ENCODE data around the gene VSTM4. TPM values are rescaled to one million over a fixed set of nuclear protein-coding genes. Genes with fewer than 3 reads are reported as not detected.

Gene VSTM4
- total RNA-seq, 1 experiment from 2014 or later, result 0.13 TPM

GRCh38 chr10:48970654-48971053 lies 144.7 kb downstream of the VSTM4 start:
- Histone ChIP-seq H3K4me3 (ENCODE audit: low read depth in 2 of 2, low read length in 2 of 2) (no peak overlapping the region), H3K27me3 (ENCODE audit: control insufficient read depth, insufficient read depth, low read length) (peaks cover 2% of the 10 kb centered on the region; the same call in 1 of the 2 replicates), H3K36me3 (ENCODE audit: control insufficient read depth, insufficient read depth, low read length) (no peaks in the 10 kb centered on the region), H3K9me3 (ENCODE audit: control insufficient read depth, insufficient read depth, low read depth, low read length) (no peaks in the 10 kb centered on the region), H3K27ac (ENCODE audit: low read length) (no peak overlapping the region), H3K4me1 (ENCODE audit: control insufficient read depth, insufficient read depth, low read length) (no peaks in the 10 kb centered on the region)
- CTCF ChIA-PET, result no interaction called here
- POLR2A ChIA-PET, result no interaction called here
- no TSS peak for BruUV-seq (replicated peaks)
- intact Hi-C loops (cut with micrococcal nuclease; ENCODE audit: unreplicated experiment) (no loop called here), in situ Hi-C loops (cut with HindIII; ENCODE audit: low pct_unique_long_range_greater_than_20kb, low sequenced_read_pairs) (no loop called here)
- no peak for ATAC-seq
- no peak for DNase-seq (ENCODE audit: low read depth, low spot score)
- TF ChIP-seq SIN3A (IDR thresholded peaks at IDR 0.05; ENCODE audit: borderline replicate concordance, insufficient read depth, low read depth, low read length) (no peak), CTCF (IDR thresholded peaks at IDR 0.05) (no peak), POLR2AphosphoS5 (IDR thresholded peaks at IDR 0.05; ENCODE audit: low read depth, low read length) (no peak), TCF7L2 (IDR thresholded peaks at IDR 0.05; ENCODE audit: low read depth, low read length) (no peak), REST (IDR thresholded peaks at IDR 0.05; ENCODE audit: insufficient read depth in 1 of 2, low read depth in 2 of 2, low read length in 1 of 2) (no peak)

DNA sequence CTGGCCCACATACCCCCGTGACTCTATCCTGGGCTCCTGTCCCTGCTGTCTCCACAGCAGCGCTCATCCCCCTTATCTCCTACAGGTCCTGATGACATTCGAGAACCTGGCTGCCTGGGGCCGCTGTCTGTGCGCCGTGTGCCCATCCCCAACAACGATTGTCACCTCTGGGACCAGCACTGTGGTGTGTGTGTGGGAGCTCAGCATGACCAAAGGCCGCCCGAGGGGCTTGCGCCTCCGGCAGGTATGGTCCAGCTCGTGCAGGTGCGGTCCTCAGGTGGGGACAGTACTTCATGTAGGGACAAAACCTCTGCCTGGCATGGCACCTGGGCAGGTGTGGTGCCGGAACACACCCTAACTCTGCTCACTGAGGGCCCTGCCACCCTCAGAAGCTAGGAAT lies 145.3 kb downstream of the VSTM4 start:
- POLR2A ChIA-PET, result interaction anchor here (0.7 kb wide), 1 partner anchor 391 kb away, joined by 4 read pairs; no protein-coding TSS in a partner anchor

More for the DNA sequence above, 145.3 kb downstream of the VSTM4 start:
- Histone ChIP-seq H3K4me1 (ENCODE audit: control insufficient read depth, insufficient read depth, low read length) (no peaks in the 10 kb centered on the region), H3K27ac (ENCODE audit: low read length) (no peak overlapping the region), H3K36me3 (ENCODE audit: control insufficient read depth, insufficient read depth, low read length) (no peaks in the 10 kb centered on the region), H3K27me3 (ENCODE audit: control insufficient read depth, insufficient read depth, low read length) (peaks cover 2% of the 10 kb centered on the region; the same call in 1 of the 2 replicates), H3K4me3 (ENCODE audit: low read depth in 2 of 2, low read length in 2 of 2) (no peak overlapping the region), H3K9me3 (ENCODE audit: control insufficient read depth, insufficient read depth, low read depth, low read length) (no peaks in the 10 kb centered on the region)
- ATAC-seq, result no peak
- CTCF ChIA-PET, result no interaction called here
- TF ChIP-seq REST (IDR thresholded peaks at IDR 0.05; ENCODE audit: insufficient read depth in 1 of 2, low read depth in 2 of 2, low read length in 1 of 2) (no peak), TCF7L2 (IDR thresholded peaks at IDR 0.05; ENCODE audit: low read depth, low read length) (no peak), POLR2AphosphoS5 (IDR thresholded peaks at IDR 0.05; ENCODE audit: low read depth, low read length) (no peak), SIN3A (IDR thresholded peaks at IDR 0.05; ENCODE audit: borderline replicate concordance, insufficient read depth, low read depth, low read length) (no peak), CTCF (IDR thresholded peaks at IDR 0.05) (no peak)
- intact Hi-C loops (cut with micrococcal nuclease; ENCODE audit: unreplicated experiment) (no loop called here), in situ Hi-C loops (cut with HindIII; ENCODE audit: low pct_unique_long_range_greater_than_20kb, low sequenced_read_pairs) (no loop called here)
- BruUV-seq (replicated peaks), result no TSS peak
- DNase-seq (ENCODE audit: low read depth, low spot score), result no peak
